OCI-LY3 (cell line): Measurements from ENCODE around the gene RPL15.

ENCODE experiments used
- EZH2phosphoT487 ChIP-seq: fragments of 200-600 bp; shearing (Covaris generic); IDR thresholded peaks from 2 replicates; pipeline ENCODE4 v1.6.1; 2018; ENCODE audit warnings: antibody characterized with exemption, mixed run types, low read depth
- TF ChIP-seq, protein P1 (sequence below): fragments of 200-600, 300-600 bp; sonication (generic); IDR thresholded peaks from 2 replicates; pipeline ENCODE4 v1.5.1; 2014; ENCODE audit warnings: antibody characterized with exemption, low read length, low read depth

DNA sequence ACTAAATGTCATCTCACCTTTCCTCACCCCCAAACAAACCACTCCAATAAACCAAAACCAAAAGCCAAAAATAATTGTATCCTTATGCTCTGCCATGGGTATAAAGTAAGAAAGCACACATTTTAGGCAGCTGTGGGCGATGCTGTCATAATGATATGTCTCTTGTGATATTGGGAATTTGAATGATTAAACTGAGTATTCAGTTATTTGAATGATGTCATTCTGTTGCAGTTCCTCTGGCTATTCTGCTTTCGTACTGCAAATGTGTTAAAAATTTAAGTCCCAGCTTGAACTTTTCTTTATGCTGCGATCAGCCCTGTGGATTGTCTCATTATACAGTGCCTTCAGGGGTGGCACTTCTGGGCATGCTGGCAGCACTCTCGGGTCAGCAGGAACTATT lies 17.3 kb downstream of the RPL15 start:
- TF ChIP-seq, protein P1, sequence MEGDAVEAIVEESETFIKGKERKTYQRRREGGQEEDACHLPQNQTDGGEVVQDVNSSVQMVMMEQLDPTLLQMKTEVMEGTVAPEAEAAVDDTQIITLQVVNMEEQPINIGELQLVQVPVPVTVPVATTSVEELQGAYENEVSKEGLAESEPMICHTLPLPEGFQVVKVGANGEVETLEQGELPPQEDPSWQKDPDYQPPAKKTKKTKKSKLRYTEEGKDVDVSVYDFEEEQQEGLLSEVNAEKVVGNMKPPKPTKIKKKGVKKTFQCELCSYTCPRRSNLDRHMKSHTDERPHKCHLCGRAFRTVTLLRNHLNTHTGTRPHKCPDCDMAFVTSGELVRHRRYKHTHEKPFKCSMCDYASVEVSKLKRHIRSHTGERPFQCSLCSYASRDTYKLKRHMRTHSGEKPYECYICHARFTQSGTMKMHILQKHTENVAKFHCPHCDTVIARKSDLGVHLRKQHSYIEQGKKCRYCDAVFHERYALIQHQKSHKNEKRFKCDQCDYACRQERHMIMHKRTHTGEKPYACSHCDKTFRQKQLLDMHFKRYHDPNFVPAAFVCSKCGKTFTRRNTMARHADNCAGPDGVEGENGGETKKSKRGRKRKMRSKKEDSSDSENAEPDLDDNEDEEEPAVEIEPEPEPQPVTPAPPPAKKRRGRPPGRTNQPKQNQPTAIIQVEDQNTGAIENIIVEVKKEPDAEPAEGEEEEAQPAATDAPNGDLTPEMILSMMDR = no peak
- TF ChIP-seq EZH2phosphoT487 = no peak
